HEK293 (cell line): ENCODE data around the gene RASAL2.
A peak's percentile ranks its signal among the peaks of the same experiment; 100 is the strongest.

ENCODE experiments used
- CTCF ChIA-PET: fragments of 350-600 bp; formaldehyde crosslinking; extraction: SDS; loops from one replicate; lab custom pipeline; 2021; ENCODE audit warnings: antibody characterized with exemption; lab: Yijun Ruan, JAX
- POLR2A ChIA-PET: fragments of 300-600 bp; formaldehyde crosslinking; extraction: SDS; loops from one replicate; lab custom pipeline; 2020; ENCODE audit warnings: antibody characterized with exemption, inconsistent platforms; lab: Yijun Ruan, JAX
- H3K27ac ChIP-seq: fragments of 200-500 bp; sonication (Bioruptor generic); 2 replicates; pipeline ENCODE4 v1.5.1; 2014; ENCODE audit warnings: low read depth, low read length, control low read depth, inconsistent platforms; ENCODE audit errors: extremely low read depth
- H3K36me3 ChIP-seq, 2 experiments: fragments of 200-500 bp in 1 of 2; sonication (Bioruptor generic) in 1 of 2; 1 replicate in 1 of 2; 2 replicates in 1 of 2; pipeline ENCODE4 v1.5.1; 2014 to 2017; ENCODE audit warnings: inconsistent platforms in 2 of 2, low read length in 2 of 2; ENCODE audit not compliant: control insufficient read depth in 2 of 2, insufficient read depth in 1 of 2
- H3K4me1 ChIP-seq: fragments of 200-500 bp; sonication (Bioruptor generic); 2 replicates; pipeline ENCODE4 v1.5.1; 2014; ENCODE audit warnings: mild to moderate bottlenecking, low read length, inconsistent platforms; ENCODE audit not compliant: control insufficient read depth, insufficient read depth
- H3K4me3 ChIP-seq: 2 replicates; pipeline ENCODE4 v1.5.1; 2011; ENCODE audit warnings: low read depth, mild to moderate bottlenecking, control low read depth, low read length, moderate library complexity
- H3K9me3 ChIP-seq: fragments of 200-500 bp; sonication (Bioruptor generic); 2 replicates; pipeline ENCODE4 v1.5.1; 2014; ENCODE audit warnings: low read depth, low read length, inconsistent platforms; ENCODE audit not compliant: control insufficient read depth, insufficient read depth
- GLI4 ChIP-seq: fragments of 450-650 bp; formaldehyde crosslinking; IDR thresholded peaks from 2 replicates; pipeline ENCODE4 v1.5.1; 2016; ENCODE audit warnings: missing biosample characterization, missing genetic modification characterization
- HOXC10 ChIP-seq: sonication (generic); formaldehyde crosslinking; IDR thresholded peaks from 2 replicates; pipeline ENCODE4 v1.8.1; 2023; ENCODE audit warnings: mild to moderate bottlenecking, missing genetic modification reagents
- KLF17 ChIP-seq: fragments of 450-650 bp; formaldehyde crosslinking; IDR thresholded peaks from 2 replicates; pipeline ENCODE4 v1.5.1; 2016; ENCODE audit warnings: missing biosample characterization, missing genetic modification characterization
- PRDM1 ChIP-seq: fragments of 450-650 bp; formaldehyde crosslinking; IDR thresholded peaks from 2 replicates; pipeline ENCODE4; 2016; ENCODE audit warnings: missing biosample characterization, missing genetic modification characterization
- TRIM28 ChIP-seq: IDR thresholded peaks from 2 replicates; pipeline ENCODE4 v1.6.1; 2011; ENCODE audit warnings: low read length, control low read depth, borderline replicate concordance
- ZBTB26 ChIP-seq: fragments of 450-650 bp; formaldehyde crosslinking; optimal IDR thresholded peaks from 2 replicates; pipeline ENCODE3; 2016; ENCODE audit warnings: missing biosample characterization, mild to moderate bottlenecking, missing genetic modification characterization
- ZBTB48 ChIP-seq: fragments of 450-650 bp; formaldehyde crosslinking; IDR thresholded peaks from 2 replicates; pipeline ENCODE4 v1.5.1; 2016; ENCODE audit warnings: missing biosample characterization, missing genetic modification characterization
- ZNF24 ChIP-seq: fragments of 450-650 bp; formaldehyde crosslinking; IDR thresholded peaks from 2 replicates; pipeline ENCODE4 v1.5.1; 2016; ENCODE audit warnings: missing biosample characterization, missing genetic modification characterization
- ZNF274 ChIP-seq, 2 experiments: fragments of 200-500 bp in 1 of 2; fragments of 450-650 bp in 1 of 2; sonication (Bioruptor generic) in 1 of 2; formaldehyde crosslinking in 1 of 2; IDR thresholded peaks; 2 replicates each; pipeline versions ENCODE4 v1.5.1 to v1.6.1; 2014 to 2016; ENCODE audit warnings: borderline replicate concordance in 1 of 2, inconsistent platforms in 1 of 2, low read length in 1 of 2, missing biosample characterization in 1 of 2, missing genetic modification characterization in 1 of 2
- ZNF311 ChIP-seq: fragments of 450-650 bp; formaldehyde crosslinking; IDR thresholded peaks from 2 replicates; pipeline ENCODE4 v1.5.1; 2017; ENCODE audit warnings: missing biosample characterization, missing genetic modification characterization, borderline replicate concordance
- ZNF354C ChIP-seq: fragments of 450-650 bp; formaldehyde crosslinking; IDR thresholded peaks from 2 replicates; pipeline ENCODE4 v1.5.1; 2016; ENCODE audit warnings: missing biosample characterization, missing genetic modification characterization, low read depth, borderline replicate concordance
- ZNF473 ChIP-seq: fragments of 450-650 bp; formaldehyde crosslinking; IDR thresholded peaks from 2 replicates; pipeline ENCODE4 v1.5.1; 2017; ENCODE audit warnings: missing biosample characterization, missing genetic modification characterization
- ZNF510 ChIP-seq: fragments of 450-650 bp; formaldehyde crosslinking; IDR thresholded peaks from 2 replicates; pipeline ENCODE4 v1.5.1; 2018; ENCODE audit warnings: mild to moderate bottlenecking, missing genetic modification characterization, missing biosample characterization; ENCODE audit not compliant: insufficient replicate concordance
- ZNF521 ChIP-seq: fragments of 450-650 bp; formaldehyde crosslinking; IDR thresholded peaks from 2 replicates; pipeline ENCODE4 v1.5.1; 2017; ENCODE audit warnings: missing biosample characterization, mild to moderate bottlenecking, missing genetic modification characterization
- ZNF529 ChIP-seq: fragments of 450-650 bp; formaldehyde crosslinking; IDR thresholded peaks from 2 replicates; pipeline ENCODE4 v1.5.1; 2017; ENCODE audit warnings: missing genetic modification characterization, missing biosample characterization; ENCODE audit not compliant: insufficient replicate concordance
- ZNF600 ChIP-seq: fragments of 450-650 bp; formaldehyde crosslinking; IDR thresholded peaks from 2 replicates; pipeline ENCODE4 v1.5.1; 2016; ENCODE audit warnings: missing biosample characterization, missing genetic modification characterization
- ZNF654 ChIP-seq: fragments of 450-650 bp; formaldehyde crosslinking; IDR thresholded peaks from 2 replicates; pipeline ENCODE4 v1.5.1; 2016; ENCODE audit warnings: low read depth, missing biosample characterization, missing genetic modification characterization
- ZNF670 ChIP-seq: fragments of 450-650 bp; formaldehyde crosslinking; IDR thresholded peaks from 2 replicates; pipeline ENCODE4 v1.5.1; 2016; ENCODE audit warnings: missing biosample characterization, missing genetic modification characterization, low read depth
- ZNF747 ChIP-seq: fragments of 450-650 bp; formaldehyde crosslinking; IDR thresholded peaks from 2 replicates; pipeline ENCODE4 v1.5.1; 2016; ENCODE audit warnings: missing biosample characterization, missing genetic modification characterization
- ZNF792 ChIP-seq: fragments of 450-650 bp; formaldehyde crosslinking; IDR thresholded peaks from 2 replicates; pipeline ENCODE4 v1.5.1; 2016; ENCODE audit warnings: missing biosample characterization, missing genetic modification characterization
- TF ChIP-seq, protein P1 (sequence below): fragments of 450-650 bp; formaldehyde crosslinking; IDR thresholded peaks from 2 replicates; pipeline ENCODE4 v1.5.1; 2017; ENCODE audit warnings: missing biosample characterization, missing genetic modification characterization
- TF ChIP-seq, protein P2 (sequence below): fragments of 450-650 bp; formaldehyde crosslinking; IDR thresholded peaks from 2 replicates; pipeline ENCODE4 v1.5.1; 2016; ENCODE audit warnings: missing biosample characterization, missing genetic modification characterization, borderline replicate concordance

Gene RASAL2

DNA sequence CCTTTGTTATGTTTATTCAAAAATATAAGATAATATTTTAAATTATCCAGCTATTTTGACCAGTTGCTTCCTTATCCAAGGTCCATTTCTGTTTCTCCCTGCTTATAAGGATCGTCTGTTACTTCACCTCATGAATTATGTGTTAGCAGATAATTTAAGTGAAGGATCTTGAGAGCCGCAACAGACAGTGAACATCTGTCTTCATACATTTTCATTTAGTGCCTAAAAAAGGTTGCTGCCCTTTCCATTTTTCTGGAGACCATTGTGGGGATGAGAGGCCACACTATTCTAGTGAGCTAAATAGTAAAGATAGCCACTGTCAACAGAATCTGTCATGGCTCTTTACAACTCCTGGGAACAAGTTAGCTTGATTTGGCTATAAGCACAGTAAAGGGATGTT, 248.8 kb downstream of the RASAL2 start:
- ChIA-PET CTCF (interaction anchor here (0.7 to 5.7 kb wide), 5 partner anchors 17 to 674 kb away, joined by 3 to 30 read pairs (median 4); no protein-coding TSS in a partner anchor), POLR2A (no interaction called here)
- Histone ChIP-seq H3K27ac (no peak overlapping the region), H3K36me3 (no peaks in the 10 kb centered on the region), H3K4me3 (no peak overlapping the region)
- TF ChIP-seq ZNF670 (tag by site-specific recombination) (no peak), ZNF521 (tag by site-specific recombination) (no peak), ZNF354C (tag by site-specific recombination) (no peak), ZNF274 (IDR thresholded peaks at IDR 0.05; ENCODE audit: low read length) (no peak), ZNF274 (tag by site-specific recombination; IDR thresholded peaks at IDR 0.05; ENCODE audit: borderline replicate concordance) (no peak), ZNF792 (tag by site-specific recombination) (no peak), HOXC10 (CRISPR knock-in tag) (no peak), ZNF473 (tag by site-specific recombination) (no peak), ZNF600 (no peak), ZNF311 (tag by site-specific recombination) (no peak), ZNF747 (tag by site-specific recombination) (no peak), ZNF510 (tag by site-specific recombination) (no peak), ZNF529 (tag by site-specific recombination) (no peak)
- TF ChIP-seq, protein P1, sequence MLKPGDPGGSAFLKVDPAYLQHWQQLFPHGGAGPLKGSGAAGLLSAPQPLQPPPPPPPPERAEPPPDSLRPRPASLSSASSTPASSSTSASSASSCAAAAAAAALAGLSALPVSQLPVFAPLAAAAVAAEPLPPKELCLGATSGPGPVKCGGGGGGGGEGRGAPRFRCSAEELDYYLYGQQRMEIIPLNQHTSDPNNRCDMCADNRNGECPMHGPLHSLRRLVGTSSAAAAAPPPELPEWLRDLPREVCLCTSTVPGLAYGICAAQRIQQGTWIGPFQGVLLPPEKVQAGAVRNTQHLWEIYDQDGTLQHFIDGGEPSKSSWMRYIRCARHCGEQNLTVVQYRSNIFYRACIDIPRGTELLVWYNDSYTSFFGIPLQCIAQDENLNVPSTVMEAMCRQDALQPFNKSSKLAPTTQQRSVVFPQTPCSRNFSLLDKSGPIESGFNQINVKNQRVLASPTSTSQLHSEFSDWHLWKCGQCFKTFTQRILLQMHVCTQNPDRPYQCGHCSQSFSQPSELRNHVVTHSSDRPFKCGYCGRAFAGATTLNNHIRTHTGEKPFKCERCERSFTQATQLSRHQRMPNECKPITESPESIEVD (tag by site-specific recombination) = no peak
- TF ChIP-seq, all 188 proteins: peak for 0
- no peaks in the 10 kb centered on the region for H3K9me3 ChIP-seq
- H3K4me1 ChIP-seq = peaks cover 9% of the 10 kb centered on the region; the same call in 1 of the 2 replicates

DNA sequence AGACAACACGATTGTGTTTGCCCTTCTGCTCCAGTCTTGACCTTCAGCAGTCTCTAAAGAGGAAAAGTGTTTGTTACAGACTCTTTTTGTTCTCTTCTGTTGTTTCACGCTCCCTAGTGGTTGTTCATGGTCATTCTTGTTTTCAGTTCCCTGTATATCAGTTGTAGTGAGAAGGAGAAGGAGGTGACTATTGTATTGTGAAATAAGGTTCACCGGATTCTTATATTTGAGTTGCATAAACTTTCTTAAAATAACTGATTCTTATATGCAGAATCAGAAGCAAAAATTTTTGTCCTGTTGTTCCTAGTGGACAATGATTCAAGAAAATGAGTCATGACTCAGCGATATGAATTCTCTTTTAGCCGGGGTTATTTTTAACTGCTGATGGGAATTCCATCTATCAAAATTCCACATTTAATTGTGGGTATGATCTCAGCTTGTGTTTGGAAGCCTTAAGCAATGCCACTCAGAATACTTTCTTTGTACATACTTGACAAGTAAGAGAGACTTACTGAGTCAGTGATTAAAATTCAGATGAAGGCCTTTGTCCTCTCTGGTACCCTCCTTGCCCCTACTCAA, 250.7 kb downstream of the RASAL2 start:
- H3K27ac ChIP-seq = no peak overlapping the region
- H3K4me3 ChIP-seq = no peak overlapping the region
- TF ChIP-seq ZNF654 (tag by site-specific recombination) (peak; percentile 41), GLI4 (no peak), TRIM28 (0 out of 2 replicates have a peak, but pooled peaks have one; percentile 55), PRDM1 (tag by site-specific recombination) (peak; percentile 37; the same call in 1 of the 2 replicates), ZBTB48 (tag by site-specific recombination) (0 out of 2 replicates have a peak, but pooled peaks have one; percentile 30)
- ChIA-PET POLR2A (no interaction called here), CTCF (interaction anchor here (0.6 to 5.7 kb wide), 9 partner anchors 32 to 912 kb away, joined by 3 to 30 read pairs (median 4); no protein-coding TSS in a partner anchor)
- no peaks in the 10 kb centered on the region for H3K9me3 ChIP-seq
- peaks cover 9% of the 10 kb centered on the region; the same call in 1 of the 2 replicates for H3K4me1 ChIP-seq
- H3K36me3 ChIP-seq = no peaks in the 10 kb centered on the region

- no peak for TF ChIP-seq ZBTB26
- no peak for TF ChIP-seq KLF17 (tag by site-specific recombination)
- TF ChIP-seq, protein P2, sequence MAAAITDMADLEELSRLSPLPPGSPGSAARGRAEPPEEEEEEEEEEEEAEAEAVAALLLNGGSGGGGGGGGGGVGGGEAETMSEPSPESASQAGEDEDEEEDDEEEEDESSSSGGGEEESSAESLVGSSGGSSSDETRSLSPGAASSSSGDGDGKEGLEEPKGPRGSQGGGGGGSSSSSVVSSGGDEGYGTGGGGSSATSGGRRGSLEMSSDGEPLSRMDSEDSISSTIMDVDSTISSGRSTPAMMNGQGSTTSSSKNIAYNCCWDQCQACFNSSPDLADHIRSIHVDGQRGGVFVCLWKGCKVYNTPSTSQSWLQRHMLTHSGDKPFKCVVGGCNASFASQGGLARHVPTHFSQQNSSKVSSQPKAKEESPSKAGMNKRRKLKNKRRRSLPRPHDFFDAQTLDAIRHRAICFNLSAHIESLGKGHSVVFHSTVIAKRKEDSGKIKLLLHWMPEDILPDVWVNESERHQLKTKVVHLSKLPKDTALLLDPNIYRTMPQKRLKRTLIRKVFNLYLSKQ (tag by site-specific recombination) = no peak
- TF ChIP-seq ZNF24 (tag by site-specific recombination) = no peak
- TF ChIP-seq, all 188 proteins: peak for 0
Observed at GRCh38 chr1:178345238-178345637, 251.3 kb downstream of the RASAL2 start.

More at GRCh38 chr1:178345238-178345637, 251.3 kb downstream of the RASAL2 start:
- ChIA-PET POLR2A (no interaction called here), CTCF (interaction anchor here (0.7 to 5.7 kb wide), 8 partner anchors 33 to 187 kb away, joined by 3 to 30 read pairs (median 4); no protein-coding TSS in a partner anchor)
- Histone ChIP-seq H3K9me3 (no peaks in the 10 kb centered on the region), H3K27ac (no peak overlapping the region), H3K4me1 (peaks cover 9% of the 10 kb centered on the region; the same call in 1 of the 2 replicates), H3K4me3 (no peak overlapping the region), H3K36me3 (no peaks in the 10 kb centered on the region)
